NCI-H446 treated with DMSO at 0.1 percent for 48 hours (cell line): Measurements from ENCODE around the gene MBNL1.

Experiments used
- DNase-seq: peaks from one replicate; lab custom pipeline; 2025; lab: John Stamatoyannopoulos, UW

Gene MBNL1

GRCh38 chr3:152296971-152297370 is 28.2 kb downstream of the MBNL1 start:
- no peak for DNase-seq

- DNase-seq, result peak; percentile 90
Measured at GRCh38 chr3:152298393-152299248, 29.9 kb downstream of the MBNL1 start.

- no peak for DNase-seq
Measured at GRCh38 chr3:152299249-152299976, 30.7 kb downstream of the MBNL1 start.

- peak; percentile 25 for DNase-seq
Measured at GRCh38 chr3:152300029-152300731, 31.5 kb downstream of the MBNL1 start.

GRCh38 chr3:152301745-152302181 is 33.0 kb downstream of the MBNL1 start:
- DNase-seq, result no peak

- peak; percentile 69 for DNase-seq
Measured at GRCh38 chr3:152302521-152303021, 33.8 kb downstream of the MBNL1 start.

- no peak for DNase-seq
Measured at GRCh38 chr3:152304160-152304559, 35.4 kb downstream of the MBNL1 start.

GRCh38 chr3:152305075-152305474 is 36.3 kb downstream of the MBNL1 start:
- DNase-seq, result no peak

- no peak for DNase-seq
Measured at GRCh38 chr3:152307829-152308474, 39.2 kb downstream of the MBNL1 start.

- DNase-seq, result no peak
Measured at GRCh38 chr3:152308475-152308844, 39.7 kb downstream of the MBNL1 start.

GRCh38 chr3:152309031-152309430 is 40.3 kb downstream of the MBNL1 start:
- DNase-seq, result no peak

- DNase-seq, result no peak
Measured at GRCh38 chr3:152309535-152310307, 41.0 kb downstream of the MBNL1 start.

GRCh38 chr3:152313430-152313829 is 44.7 kb downstream of the MBNL1 start:
- no peak for DNase-seq

GRCh38 chr3:152313914-152314313 is 45.2 kb downstream of the MBNL1 start:
- no peak for DNase-seq

GRCh38 chr3:152314677-152315353 is 46.1 kb downstream of the MBNL1 start:
- DNase-seq, result no peak

GRCh38 chr3:152315623-152316022 is 46.9 kb downstream of the MBNL1 start:
- no peak for DNase-seq

- no peak for DNase-seq
Measured at GRCh38 chr3:152316318-152316717, 47.6 kb downstream of the MBNL1 start.

- DNase-seq, result no peak
Measured at GRCh38 chr3:152317184-152317583, 48.5 kb downstream of the MBNL1 start.

GRCh38 chr3:152317956-152318355 is 49.2 kb downstream of the MBNL1 start:
- no peak for DNase-seq

- DNase-seq, result no peak
Measured at GRCh38 chr3:152318512-152318911, 49.8 kb downstream of the MBNL1 start.

GRCh38 chr3:152319256-152319655 is 50.5 kb downstream of the MBNL1 start:
- no peak for DNase-seq
